ENCODE measurements around the gene POLR2F.

- TF ChIP-seq MAX (IDR thresholded peaks at IDR 0.05) (no peak), CTCF (IDR thresholded peaks at IDR 0.05 in 2 of 3, conservative IDR thresholded peaks at IDR 0.05 in 1 of 3; ENCODE audit: borderline replicate concordance in 1 of 3, insufficient read depth in 1 of 3, low read depth in 2 of 3, low read length in 2 of 3) (no peak), TCF7L2 (IDR thresholded peaks at IDR 0.05; ENCODE audit: borderline replicate concordance, extremely low read depth, insufficient read depth, insufficient read length) (no peak), POLR2A (IDR thresholded peaks at IDR 0.05; ENCODE audit: borderline replicate concordance, extremely low read depth, insufficient read depth, insufficient read length) (no peak), REST (IDR thresholded peaks at IDR 0.05; ENCODE audit: low read depth) (no peak), POLR2AphosphoS5 (IDR thresholded peaks at IDR 0.05; ENCODE audit: low read depth, low read length) (no peak), ZBTB33 (IDR thresholded peaks at IDR 0.05; ENCODE audit: extremely low read depth, insufficient replicate concordance, low read length) (no peak), FOSL1 (IDR thresholded peaks at IDR 0.05; ENCODE audit: low read depth) (no peak), ATF3 (IDR thresholded peaks at IDR 0.05) (no peak), SP1 (IDR thresholded peaks at IDR 0.05; ENCODE audit: low read depth) (no peak), JUND (IDR thresholded peaks at IDR 0.05) (no peak)
Observed at GRCh38 chr22:37981282-37982011, 27.9 kb downstream of the POLR2F start.
